Stimulated activated CD8-positive, alpha-beta memory T cell treated with anti-CD3 and anti-CD28 coated beads, Interleukin-7, amount 100 ng/mL, for 24 hours (primary cell): ENCODE results near the gene NAP1L4.

Experiments
- DNase-seq: peaks from one replicate; pipeline ENCODE4 v3.0.0-alpha.2; 2020; ENCODE audit warnings: low read depth

Gene NAP1L4

GRCh38 chr11:2904153-2905052 lies 87.7 kb downstream of the NAP1L4 start:
- no peak for DNase-seq

- no peak for DNase-seq
Measured at GRCh38 chr11:2903672-2904011, 88.5 kb downstream of the NAP1L4 start.

GRCh38 chr11:2902784-2903671 lies 89.1 kb downstream of the NAP1L4 start:
- no peak for DNase-seq

GRCh38 chr11:2901854-2902783 lies 90.0 kb downstream of the NAP1L4 start:
- peak; percentile 88 for DNase-seq

- no peak for DNase-seq
Measured at GRCh38 chr11:2901196-2901796, 90.8 kb downstream of the NAP1L4 start.

GRCh38 chr11:2899080-2899783 lies 92.9 kb downstream of the NAP1L4 start:
- DNase-seq: no peak

GRCh38 chr11:2898366-2899079 lies 93.6 kb downstream of the NAP1L4 start:
- no peak for DNase-seq

GRCh38 chr11:2897048-2897447 lies 95.1 kb downstream of the NAP1L4 start:
- DNase-seq: no peak

- DNase-seq: no peak
Measured at GRCh38 chr11:2896047-2896446, 96.1 kb downstream of the NAP1L4 start.
